DMS114 treated with DMSO at 0.1 percent for 48 hours (cell line): ENCODE data around the gene STIM2.
A peak's percentile ranks its signal among the peaks of the same experiment; 100 is the strongest.
"Not testable (repeated sequence)": the region's sequence is repeated elsewhere in the genome, so short reads cannot be mapped to it uniquely, and the experiment has no call there.

Source experiments
- DNase-seq: peaks from one replicate; lab custom pipeline; 2025; ENCODE audit not compliant: unreplicated experiment; lab: John Stamatoyannopoulos, UW

STIM2 gene

DNA sequence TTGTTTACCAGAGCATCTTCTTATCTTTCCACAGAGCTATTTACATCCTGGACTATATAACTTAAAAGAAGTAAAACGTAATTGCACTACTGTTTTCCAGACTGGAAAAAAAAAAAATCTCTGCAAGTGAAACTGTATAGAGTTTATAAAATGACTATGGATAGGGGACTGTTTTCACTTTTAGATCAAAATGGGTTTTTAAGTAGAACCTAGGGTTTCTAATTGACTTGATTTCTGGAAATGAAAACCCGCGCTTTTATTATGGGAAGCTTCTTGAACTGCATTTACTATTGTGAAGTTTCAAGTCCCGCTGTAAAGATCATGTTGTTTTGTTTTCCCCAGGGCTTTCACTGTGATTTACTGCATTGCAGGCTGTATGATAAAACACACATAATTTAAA is 162.7 kb downstream of the STIM2 start:
- no peak for DNase-seq

DNA sequence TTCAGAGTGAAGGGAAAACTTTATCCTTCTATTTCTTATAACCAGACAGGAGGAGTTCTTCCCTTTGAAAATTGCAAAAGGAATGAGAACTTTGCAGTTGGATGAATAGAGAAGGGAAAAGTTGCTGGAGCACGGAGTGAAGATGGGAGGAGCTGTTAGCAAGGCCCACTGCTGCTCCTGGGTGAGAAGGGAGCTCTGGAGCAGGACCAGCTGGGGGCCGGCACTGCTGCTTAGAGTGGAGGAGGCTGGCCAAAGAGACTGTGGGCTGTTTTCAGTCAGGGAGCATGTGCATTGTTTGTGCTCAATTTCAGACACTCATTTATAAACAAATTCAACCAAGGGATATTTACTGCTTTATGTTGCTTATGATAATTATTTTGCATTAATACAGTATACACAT is 164.2 kb downstream of the STIM2 start:
- DNase-seq = no peak

DNA sequence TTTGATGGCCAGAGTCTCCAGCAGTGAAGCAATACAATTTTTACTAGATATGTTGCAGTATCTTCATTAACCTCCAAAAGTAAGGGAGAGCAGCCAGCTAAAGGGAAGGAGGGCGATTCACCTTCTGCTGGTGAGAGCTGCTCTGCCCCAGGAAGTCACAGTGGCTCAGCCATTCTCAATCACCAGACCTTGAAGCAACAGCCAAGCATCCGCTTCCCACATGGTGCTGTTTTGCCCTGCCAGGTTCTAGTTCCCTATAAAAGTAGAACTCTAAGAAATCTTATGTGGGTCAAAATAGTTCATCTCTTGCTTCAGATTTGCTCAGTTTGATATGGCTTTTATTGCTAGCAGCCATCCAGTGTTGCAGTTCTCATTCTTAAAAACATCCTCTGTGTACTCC is 166.8 kb downstream of the STIM2 start:
- no peak for DNase-seq

DNA sequence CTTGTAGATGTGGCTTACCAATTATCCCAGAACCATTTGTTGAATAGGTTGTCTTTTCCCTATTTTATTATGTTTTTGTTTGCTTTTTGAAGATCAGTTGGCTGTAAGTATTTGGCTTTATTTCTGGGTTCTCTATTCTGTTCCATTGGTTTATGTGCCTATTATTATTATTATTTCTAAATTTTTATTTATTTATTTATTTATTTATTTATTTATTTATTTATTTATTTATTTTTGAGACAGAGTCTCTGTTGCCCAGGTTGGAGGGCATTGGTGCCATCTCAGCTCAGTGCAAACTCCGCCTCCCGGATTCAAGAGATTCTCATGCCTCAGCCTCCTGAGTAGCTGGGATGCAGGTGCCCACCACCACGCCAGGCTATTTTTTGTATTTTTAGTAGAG is 174.5 kb downstream of the STIM2 start:
- DNase-seq = not testable (repeated sequence)

DNA sequence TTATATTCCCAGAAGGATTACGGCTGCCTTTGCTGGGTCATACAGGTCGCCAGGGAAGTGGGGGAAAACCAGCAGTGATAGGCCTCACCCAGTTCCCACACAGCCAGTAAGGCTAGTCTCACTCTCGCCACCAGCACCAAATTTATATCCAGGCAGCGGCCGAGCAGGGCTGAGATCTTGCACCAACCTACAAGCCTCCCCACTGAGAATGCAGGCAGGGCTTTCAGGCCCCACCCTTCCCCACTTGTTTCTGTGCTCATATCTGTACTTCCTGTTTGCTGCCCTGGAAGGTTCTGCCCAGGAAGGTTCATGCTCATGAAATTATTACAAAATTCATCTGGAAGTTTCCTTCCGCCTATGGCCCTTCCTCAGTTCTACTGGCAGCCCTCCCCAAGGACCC is 179.7 kb downstream of the STIM2 start:
- no peak for DNase-seq

DNA sequence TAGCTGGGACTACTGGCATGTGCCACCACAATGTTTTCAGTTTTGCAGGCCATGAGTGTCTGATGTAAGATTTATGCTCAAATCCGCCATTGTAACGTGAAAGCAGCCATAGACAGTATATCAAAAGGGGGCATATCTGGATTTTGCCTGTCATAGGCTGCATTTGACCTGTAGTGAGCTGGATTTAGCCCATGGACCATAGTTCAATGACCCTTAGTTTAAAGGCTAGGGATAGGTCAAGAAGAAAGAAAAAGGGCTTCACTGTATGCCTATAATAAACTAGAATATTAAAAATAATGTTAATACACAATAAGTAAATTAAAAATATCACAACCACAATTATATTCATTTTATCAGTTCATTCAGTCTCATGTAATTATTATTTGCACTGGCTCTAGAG is 181.8 kb downstream of the STIM2 start:
- DNase-seq = no peak

DNA sequence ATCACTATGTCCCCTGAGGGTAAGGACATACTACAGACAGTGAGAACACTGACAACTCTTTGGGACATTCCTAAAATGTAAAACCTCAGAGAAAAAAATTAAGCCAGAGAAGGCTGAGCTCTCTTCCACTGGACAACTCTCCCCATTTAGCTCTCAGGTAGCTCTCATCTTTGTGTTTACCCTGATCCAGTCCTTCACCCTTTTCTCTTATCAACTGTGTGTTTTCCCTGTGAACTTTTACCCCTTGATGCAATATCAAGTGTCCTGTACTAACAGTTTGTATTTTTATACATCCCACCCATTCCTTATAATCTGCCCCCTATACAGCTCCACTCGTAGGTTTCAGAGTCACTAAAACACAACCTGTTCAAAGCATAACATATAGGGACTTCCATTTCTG is 182.6 kb downstream of the STIM2 start:
- DNase-seq = no peak

DNA sequence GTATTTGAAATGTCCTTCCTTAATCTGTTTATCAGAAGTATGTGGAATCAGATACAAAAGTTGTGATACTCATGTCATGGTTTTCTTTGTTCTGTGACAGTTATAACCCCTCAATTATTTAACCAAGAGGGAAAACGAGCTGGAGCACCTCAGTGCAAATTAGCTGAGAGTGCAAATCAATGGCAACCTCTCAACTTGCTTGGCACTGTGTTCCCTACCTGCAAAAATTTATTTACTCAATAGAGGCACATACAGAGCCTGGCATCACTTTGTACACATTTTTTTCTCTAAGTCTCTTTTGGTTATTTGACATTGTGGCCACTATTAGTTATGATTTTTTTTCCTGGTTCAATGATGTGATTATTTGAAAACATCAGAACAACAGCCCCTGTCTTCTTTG is 186.2 kb downstream of the STIM2 start:
- no peak for DNase-seq

DNA sequence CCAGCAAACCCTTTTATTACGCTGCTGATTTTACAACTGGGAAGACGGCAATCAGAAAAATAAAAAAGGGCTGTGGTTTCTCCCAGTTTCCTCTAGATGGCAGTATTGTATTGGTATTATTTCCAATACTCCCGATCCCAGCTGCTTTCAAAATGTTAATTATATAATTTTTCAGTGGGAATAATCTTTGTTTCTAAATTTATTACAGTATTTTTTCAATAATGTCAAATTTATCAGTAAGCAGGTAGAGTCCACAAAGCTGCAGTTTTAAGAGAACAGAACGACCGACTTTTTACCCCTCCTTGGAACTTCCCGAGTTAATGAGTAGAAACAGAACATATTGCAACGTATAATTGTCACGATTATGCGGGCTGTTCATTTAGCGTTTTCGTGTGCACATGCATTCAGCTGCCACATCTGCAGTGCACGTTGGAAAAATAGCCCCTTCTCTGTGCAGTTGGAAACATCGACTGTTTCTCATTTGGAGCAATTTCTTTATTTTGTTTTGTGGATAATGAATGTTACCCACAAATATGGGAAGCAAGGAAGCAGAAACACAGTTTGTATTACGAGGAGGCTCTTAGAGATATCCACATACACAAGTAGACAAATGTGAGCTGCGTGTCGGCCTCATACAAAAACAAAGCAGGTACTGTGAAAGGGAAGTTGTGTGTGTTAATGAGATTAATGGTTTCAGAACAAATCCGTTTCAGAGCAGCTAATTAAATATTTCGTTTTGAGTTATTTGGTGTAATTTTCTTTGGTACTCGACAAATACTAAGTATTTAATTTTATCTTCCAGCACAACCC is 188.0 kb downstream of the STIM2 start:
- peak; percentile 55 for DNase-seq

DNA sequence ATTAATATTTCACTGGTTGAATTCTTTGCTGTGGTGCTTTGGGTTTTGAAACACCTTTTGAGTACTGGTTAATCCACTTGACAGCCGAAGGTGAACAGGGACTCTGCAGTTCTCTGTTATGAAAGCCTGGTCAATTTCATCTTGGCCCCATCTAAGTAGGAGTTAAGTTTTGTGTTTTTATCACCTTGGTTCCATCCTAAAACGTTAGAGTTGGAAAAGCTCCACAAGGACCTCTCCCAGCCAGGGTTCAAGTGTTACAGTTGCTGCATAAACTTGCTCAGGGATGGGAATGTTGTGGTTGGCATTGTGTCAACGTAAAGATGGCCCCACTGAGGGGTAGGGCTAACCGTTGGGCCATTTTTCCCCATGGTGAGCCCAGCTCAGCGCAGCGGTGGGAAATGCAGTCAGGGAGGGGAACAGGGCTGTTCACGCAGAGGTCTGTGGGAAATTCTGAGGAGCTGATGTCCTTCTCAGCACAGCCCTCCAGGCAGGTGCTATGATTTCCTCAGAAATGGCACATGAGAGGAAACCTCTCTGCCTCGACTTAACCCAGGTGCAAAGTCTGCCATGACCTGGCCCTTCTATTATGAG is 188.7 kb downstream of the STIM2 start:
- no peak for DNase-seq

DNA sequence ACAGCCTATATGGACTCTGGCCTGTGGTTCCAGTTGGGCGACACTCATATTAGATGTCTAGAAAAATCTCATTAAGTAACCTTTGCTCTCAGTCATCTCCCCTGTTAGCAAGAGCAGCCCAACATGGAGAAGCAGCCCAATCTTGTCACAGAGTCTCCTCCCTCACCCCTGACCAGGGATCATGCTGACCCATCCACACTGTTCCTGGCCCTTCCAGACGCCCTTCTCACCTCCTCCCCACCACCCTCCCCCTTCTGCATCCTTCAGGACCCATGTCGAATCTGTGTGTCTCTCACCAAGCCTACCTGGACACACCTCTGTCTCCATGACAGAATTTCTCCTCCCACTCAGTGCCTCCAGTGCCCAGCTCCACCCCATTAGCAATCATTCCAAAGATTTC is 190.1 kb downstream of the STIM2 start:
- no peak for DNase-seq

DNA sequence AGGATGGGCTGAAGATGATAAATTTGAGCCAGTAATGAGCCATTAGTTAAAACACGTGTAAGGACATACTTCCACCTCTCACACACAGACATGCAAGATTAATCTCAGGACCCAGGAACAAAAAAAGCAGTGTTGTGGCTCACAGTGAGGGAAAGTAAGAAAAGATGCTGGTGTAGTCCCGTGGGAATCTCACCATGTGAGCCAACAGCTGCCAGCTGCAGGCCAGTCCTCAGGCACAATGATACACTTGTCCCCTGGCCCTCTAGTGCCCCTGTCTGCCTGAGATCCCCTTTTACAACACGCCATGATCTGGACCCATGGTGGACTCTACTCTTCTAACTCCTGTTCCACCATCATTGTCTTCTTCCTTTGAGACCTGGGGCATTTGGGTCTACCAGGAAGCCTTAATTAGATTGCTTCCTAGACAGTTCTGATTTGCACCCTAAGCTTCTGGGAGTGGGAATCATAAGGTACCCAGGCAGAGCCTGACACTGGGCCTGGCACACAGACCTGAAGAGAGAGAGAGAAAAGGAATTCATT is 194.7 kb downstream of the STIM2 start:
- no peak for DNase-seq

DNA sequence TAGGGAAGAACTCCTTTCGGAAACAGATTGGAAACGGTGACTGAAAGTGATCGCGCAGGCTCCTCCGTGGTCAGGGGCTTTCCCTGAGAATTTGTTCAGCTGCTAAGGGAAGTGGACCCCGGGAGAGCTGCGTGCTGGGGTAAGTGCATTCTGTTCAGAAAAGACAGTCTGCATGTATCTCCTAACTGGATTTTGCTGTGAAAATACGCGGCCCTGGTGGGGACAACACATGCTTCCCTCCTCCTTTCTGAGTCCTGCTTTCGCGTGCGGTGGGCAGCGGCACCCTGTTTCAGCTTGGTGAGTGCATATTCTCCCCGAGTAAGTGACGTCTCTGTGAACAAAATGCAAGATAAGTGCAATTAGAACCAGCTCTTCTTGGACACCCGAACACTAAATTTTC is 195.6 kb downstream of the STIM2 start:
- DNase-seq = no peak

DNA sequence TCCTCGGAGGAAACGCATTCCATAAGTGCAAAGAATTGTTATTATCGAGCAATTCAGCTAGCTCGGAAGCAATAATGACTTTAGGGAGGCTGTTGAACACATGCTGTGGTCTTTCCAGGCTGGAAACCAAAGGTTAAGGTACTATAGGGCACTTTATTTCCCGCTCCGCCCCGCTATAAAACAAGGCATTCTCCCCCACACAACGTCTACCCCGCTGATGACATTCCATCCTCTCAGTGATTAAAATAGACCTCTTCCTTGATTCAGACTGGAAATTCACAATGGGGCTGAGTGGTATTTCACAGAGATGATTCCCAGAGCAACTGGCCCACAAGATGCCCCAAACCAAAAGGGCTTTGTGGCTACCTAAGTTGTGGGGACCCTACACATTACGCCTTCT is 196.4 kb downstream of the STIM2 start:
- no peak for DNase-seq

DNA sequence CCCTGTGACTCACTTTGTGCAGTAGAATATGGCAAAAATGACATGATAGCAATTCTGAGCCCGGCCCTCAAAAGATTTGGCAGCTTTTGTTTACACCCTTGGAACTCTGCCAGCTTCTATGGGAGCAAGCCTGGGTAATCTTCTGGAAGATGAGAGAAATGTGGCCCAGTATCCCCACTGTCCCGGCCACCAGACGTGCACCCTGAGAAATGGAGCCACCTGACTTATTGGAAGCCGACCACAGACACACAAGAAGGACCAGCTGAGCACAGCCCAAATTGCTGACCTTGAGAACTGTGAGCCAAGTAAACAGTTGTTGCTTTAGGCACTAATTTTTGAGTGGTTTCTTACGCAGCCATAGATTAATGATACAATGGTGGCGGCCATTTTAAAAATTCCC is 197.0 kb downstream of the STIM2 start:
- no peak for DNase-seq

DNA sequence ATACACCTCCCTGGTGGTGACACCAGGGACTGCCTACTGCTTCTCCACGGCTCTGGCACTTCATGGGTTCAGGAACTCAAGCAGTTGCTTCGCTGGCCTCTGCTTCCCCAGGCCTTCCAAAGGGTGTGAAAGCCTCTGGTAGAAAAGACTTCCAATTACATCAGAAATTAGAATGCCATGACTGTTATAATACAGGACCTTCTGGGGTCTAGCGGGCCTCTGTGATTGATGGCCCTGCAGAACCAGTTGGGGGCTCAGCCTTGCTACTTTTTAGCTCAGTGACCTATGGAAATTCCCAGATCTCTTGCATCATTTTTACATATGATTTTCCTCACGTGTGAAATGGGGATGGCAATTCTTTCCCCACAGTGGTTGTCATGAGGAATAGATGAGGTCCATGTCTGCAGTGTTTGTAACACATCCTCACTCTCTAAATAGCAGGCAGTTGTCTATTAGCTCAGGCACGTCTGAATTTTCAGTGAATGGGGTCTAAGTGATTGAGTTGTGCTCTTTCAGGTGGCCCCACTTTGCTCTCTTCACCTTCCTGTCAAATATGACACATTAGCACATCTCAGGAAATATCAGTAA is 198.3 kb downstream of the STIM2 start:
- no peak for DNase-seq

DNA sequence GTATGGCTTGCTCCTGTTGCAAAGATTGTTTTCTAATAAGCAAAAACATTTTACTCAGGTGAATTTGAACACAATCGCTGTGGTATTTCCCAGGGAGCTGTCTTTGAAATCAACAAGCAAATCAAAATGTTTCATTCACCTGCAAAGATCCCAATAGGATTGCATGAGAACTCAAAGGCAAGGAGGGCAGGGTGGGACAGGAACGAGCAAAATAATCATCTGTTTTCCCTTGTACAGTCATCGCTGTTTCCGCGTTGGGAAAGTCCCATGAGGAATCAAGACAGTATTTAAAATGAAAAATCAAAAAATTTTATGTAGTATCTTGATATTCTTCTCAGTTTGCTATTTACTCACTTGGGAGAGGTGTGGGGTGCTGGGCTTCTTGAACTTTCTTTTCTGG is 198.8 kb downstream of the STIM2 start:
- DNase-seq = no peak

DNA sequence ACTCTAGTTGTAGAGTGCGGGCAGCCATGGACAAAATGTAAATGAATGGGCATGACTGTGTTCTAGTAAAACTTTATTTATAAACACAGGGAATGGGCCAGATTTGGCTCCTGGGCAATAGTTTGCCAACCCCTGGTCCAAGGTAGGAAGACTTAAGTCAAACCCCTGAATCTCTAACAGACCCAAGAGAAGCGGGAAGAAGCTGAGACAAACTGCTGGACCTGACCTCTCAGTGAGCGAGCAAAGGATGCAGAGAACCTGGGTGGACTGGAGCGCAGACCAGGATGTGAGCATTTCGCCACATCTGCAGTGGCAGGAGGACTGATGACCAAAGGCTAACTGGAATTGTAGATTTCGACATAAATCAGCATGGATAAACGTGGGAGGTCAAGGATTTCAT is 201.6 kb downstream of the STIM2 start:
- DNase-seq = no peak

DNA sequence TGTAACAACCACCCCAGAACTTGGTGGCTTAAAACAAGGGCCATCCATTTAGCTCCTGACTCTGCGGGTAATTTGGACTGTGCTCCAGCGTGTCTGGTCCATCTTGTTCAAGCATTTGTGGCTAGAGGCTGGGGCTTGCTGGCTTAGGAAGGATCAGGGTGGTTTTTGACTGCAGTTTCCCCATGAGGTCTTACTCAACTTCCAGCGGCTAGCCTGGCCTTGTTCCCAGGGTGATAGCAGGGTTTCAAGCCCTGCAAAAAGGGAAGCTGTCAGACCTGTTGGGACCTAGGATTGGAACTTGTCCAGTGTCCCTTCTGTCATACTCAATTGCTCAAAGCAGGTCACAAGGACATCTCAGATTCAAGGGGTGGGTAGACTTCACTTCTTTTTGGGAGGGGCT is 205.9 kb downstream of the STIM2 start:
- DNase-seq = no peak

DNA sequence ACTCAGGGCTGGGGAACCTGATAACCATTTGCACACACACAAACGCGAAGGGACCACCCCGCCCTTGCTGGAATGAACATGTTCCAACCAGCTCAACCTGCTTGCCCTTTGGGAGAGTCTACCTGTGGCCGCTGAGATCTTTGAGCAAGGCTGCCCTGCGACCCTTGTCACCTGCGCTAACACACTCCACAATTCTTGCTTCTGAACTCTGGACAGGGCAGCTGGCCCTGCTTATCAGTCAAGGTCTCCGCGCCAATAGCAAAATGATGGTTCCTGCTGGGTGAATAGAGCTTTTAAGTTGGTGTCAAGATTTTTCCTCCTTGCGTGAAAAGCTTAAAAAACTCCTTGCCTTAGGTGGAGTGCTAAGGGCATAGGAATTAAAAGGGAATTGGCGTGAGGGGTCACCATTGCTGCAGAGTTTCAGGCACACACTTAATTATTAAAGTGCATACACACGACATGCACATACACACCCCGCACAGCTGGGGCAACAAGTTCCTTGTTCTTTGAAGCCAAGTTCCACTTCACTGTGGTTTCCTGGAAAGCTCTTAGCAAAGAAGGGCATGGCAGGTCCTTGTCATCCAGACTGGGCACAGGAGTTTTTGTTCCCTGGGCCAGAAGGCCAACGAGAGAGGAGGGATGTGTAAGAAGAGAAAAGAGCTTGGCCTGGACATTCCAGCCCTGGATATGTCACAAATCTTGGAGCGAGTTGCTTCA is 207.7 kb downstream of the STIM2 start:
- DNase-seq = no peak
